NT2/D1 (cell line): ENCODE measurements around the gene KIAA1958.

ENCODE experiments used
- YY1 ChIP-seq: IDR thresholded peaks from 2 replicates; pipeline ENCODE4 v1.6.1; 2011; ENCODE audit not compliant: insufficient read length, insufficient read depth
- ZNF274 ChIP-seq: IDR thresholded peaks from 2 replicates; pipeline ENCODE4 v1.6.1; 2011; ENCODE audit warnings: mild to moderate bottlenecking, low read depth, low read length

GRCh38 chr9:112711050-112711689 lies 224.5 kb downstream of the KIAA1958 start:
- TF ChIP-seq ZNF274 (no peak), YY1 (no peak)
